GM23338 (cell line): ENCODE results near the gene YPEL2. TPM values are rescaled to one million over a fixed set of nuclear protein-coding genes. Genes with fewer than 3 reads are reported as not detected.

Experiments used
- CREB1 ChIP-seq: fragments of 250-450 bp; sonication (Bioruptor Pico); IDR thresholded peaks from 2 replicates; pipeline ENCODE4 v1.5.0; 2020; ENCODE audit warnings: low read depth, mild to moderate bottlenecking, moderate library complexity
- EZH2phosphoT487 ChIP-seq: fragments of 200-600 bp; sonication (generic); IDR thresholded peaks from one replicate; pipeline ENCODE4 v1.8.1; 2018; ENCODE audit warnings: antibody characterized with exemption; ENCODE audit not compliant: unreplicated experiment
- JUNB ChIP-seq: IDR thresholded peaks from one replicate; pipeline ENCODE4 v1.6.1; 2016; ENCODE audit warnings: antibody characterized with exemption; ENCODE audit not compliant: unreplicated experiment
- NANOG ChIP-seq: IDR thresholded peaks from 2 replicates; pipeline ENCODE4 v1.6.1; 2016; ENCODE audit warnings: antibody characterized with exemption, borderline replicate concordance
- STAT1 ChIP-seq: IDR thresholded peaks from one replicate; pipeline ENCODE4 v1.6.1; 2016; ENCODE audit warnings: antibody characterized with exemption; ENCODE audit not compliant: unreplicated experiment
- ZNF114 ChIP-seq: fragments of 250-450 bp; sonication (Bioruptor Pico); IDR thresholded peaks from 2 replicates; pipeline ENCODE4 v1.5.0; 2020; ENCODE audit warnings: mild to moderate bottlenecking, moderate library complexity
- ZNF331 ChIP-seq: fragments of 250-450 bp; sonication (Bioruptor Pico); IDR thresholded peaks from 2 replicates; pipeline ENCODE4 v1.5.0; 2020; ENCODE audit warnings: low read depth, mild to moderate bottlenecking, moderate library complexity
- polyA plus RNA-seq: library from polyadenylated mRNA; unstranded; fragments of >200 nt; fragmentation: Nextera tagmentation; extraction: Ambion mirVana; gene quantifications from 2 replicates; pipeline ENCODE4 v1.2.1, GENCODE V29; 2016
- total RNA-seq: library from RNA; depleted of rRNA; stranded (reverse); fragments of >200 nt; shearing (Covaris generic); gene quantifications from 2 replicates; pipeline ENCODE4 v1.2.3, GENCODE V29; 2014
- TF ChIP-seq, protein P1 (sequence below): fragments of 250-450 bp; sonication (Bioruptor Pico); IDR thresholded peaks from 2 replicates; pipeline ENCODE4 v1.5.0; 2020; ENCODE audit warnings: mild to moderate bottlenecking, moderate library complexity
- TF ChIP-seq, protein P2 (sequence below): IDR thresholded peaks from one replicate; pipeline ENCODE4 v1.6.1; 2018; ENCODE audit warnings: antibody characterized with exemption; ENCODE audit not compliant: unreplicated experiment
- TF ChIP-seq, protein P3 (sequence below), 2 experiments: fragments of 200-600 bp in 1 of 2; sonication (generic) in 1 of 2; conservative IDR thresholded peaks; 2 replicates each; pipeline versions ENCODE4 v1.5.1 to v1.6.1; 2016 to 2017; ENCODE audit warnings: antibody characterized with exemption in 2 of 2, low read depth in 2 of 2, mild to moderate bottlenecking in 2 of 2, moderate library complexity in 1 of 2

Gene YPEL2
- total and polyA plus RNA-seq, 2 experiments from 2014 or later: 4.1 to 5.2 TPM

DNA sequence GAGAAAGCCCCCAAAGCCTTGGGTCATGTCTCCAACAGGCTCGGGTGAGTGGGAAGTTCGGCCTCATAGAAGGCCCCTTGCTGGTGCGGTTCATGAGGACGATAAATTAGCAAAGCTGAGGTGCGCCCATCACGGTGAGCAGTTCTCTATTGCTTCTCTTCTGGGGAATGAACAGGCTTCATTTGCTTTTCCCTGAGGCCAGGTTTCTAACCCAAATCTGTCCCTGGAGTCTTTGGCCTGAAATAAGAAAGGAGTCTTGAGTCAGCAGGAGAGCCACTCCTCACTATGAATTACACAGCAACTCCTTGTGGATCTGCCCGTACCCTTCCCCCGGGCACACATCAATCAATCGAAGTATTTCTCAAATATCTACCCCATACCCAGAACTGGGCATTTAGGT, 94.6 kb downstream of the YPEL2 start (continued):
- TF ChIP-seq, protein P1, sequence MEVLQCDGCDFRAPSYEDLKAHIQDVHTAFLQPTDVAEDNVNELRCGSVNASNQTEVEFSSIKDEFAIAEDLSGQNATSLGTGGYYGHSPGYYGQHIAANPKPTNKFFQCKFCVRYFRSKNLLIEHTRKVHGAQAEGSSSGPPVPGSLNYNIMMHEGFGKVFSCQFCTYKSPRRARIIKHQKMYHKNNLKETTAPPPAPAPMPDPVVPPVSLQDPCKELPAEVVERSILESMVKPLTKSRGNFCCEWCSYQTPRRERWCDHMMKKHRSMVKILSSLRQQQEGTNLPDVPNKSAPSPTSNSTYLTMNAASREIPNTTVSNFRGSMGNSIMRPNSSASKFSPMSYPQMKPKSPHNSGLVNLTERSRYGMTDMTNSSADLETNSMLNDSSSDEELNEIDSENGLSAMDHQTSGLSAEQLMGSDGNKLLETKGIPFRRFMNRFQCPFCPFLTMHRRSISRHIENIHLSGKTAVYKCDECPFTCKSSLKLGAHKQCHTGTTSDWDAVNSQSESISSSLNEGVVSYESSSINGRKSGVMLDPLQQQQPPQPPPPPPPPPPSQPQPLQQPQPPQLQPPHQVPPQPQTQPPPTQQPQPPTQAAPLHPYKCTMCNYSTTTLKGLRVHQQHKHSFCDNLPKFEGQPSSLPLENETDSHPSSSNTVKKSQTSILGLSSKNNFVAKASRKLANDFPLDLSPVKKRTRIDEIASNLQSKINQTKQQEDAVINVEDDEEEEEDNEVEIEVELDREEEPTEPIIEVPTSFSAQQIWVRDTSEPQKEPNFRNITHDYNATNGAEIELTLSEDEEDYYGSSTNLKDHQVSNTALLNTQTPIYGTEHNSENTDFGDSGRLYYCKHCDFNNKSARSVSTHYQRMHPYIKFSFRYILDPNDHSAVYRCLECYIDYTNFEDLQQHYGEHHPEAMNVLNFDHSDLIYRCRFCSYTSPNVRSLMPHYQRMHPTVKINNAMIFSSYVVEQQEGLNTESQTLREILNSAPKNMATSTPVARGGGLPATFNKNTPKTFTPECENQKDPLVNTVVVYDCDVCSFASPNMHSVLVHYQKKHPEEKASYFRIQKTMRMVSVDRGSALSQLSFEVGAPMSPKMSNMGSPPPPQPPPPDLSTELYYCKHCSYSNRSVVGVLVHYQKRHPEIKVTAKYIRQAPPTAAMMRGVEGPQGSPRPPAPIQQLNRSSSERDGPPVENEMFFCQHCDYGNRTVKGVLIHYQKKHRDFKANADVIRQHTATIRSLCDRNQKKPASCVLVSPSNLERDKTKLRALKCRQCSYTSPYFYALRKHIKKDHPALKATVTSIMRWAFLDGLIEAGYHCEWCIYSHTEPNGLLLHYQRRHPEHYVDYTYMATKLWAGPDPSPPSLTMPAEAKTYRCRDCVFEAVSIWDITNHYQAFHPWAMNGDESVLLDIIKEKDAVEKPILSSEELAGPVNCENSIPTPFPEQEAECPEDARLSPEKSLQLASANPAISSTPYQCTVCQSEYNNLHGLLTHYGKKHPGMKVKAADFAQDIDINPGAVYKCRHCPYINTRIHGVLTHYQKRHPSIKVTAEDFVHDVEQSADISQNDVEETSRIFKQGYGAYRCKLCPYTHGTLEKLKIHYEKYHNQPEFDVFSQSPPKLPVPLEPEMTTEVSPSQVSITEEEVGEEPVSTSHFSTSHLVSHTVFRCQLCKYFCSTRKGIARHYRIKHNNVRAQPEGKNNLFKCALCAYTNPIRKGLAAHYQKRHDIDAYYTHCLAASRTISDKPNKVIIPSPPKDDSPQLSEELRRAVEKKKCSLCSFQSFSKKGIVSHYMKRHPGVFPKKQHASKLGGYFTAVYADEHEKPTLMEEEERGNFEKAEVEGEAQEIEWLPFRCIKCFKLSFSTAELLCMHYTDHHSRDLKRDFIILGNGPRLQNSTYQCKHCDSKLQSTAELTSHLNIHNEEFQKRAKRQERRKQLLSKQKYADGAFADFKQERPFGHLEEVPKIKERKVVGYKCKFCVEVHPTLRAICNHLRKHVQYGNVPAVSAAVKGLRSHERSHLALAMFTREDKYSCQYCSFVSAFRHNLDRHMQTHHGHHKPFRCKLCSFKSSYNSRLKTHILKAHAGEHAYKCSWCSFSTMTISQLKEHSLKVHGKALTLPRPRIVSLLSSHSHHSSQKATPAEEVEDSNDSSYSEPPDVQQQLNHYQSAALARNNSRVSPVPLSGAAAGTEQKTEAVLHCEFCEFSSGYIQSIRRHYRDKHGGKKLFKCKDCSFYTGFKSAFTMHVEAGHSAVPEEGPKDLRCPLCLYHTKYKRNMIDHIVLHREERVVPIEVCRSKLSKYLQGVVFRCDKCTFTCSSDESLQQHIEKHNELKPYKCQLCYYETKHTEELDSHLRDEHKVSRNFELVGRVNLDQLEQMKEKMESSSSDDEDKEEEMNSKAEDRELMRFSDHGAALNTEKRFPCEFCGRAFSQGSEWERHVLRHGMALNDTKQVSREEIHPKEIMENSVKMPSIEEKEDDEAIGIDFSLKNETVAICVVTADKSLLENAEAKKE (CRISPR knock-in tag): no peak
- TF ChIP-seq ZNF114 (CRISPR knock-in tag): no peak
- TF ChIP-seq, protein P2, sequence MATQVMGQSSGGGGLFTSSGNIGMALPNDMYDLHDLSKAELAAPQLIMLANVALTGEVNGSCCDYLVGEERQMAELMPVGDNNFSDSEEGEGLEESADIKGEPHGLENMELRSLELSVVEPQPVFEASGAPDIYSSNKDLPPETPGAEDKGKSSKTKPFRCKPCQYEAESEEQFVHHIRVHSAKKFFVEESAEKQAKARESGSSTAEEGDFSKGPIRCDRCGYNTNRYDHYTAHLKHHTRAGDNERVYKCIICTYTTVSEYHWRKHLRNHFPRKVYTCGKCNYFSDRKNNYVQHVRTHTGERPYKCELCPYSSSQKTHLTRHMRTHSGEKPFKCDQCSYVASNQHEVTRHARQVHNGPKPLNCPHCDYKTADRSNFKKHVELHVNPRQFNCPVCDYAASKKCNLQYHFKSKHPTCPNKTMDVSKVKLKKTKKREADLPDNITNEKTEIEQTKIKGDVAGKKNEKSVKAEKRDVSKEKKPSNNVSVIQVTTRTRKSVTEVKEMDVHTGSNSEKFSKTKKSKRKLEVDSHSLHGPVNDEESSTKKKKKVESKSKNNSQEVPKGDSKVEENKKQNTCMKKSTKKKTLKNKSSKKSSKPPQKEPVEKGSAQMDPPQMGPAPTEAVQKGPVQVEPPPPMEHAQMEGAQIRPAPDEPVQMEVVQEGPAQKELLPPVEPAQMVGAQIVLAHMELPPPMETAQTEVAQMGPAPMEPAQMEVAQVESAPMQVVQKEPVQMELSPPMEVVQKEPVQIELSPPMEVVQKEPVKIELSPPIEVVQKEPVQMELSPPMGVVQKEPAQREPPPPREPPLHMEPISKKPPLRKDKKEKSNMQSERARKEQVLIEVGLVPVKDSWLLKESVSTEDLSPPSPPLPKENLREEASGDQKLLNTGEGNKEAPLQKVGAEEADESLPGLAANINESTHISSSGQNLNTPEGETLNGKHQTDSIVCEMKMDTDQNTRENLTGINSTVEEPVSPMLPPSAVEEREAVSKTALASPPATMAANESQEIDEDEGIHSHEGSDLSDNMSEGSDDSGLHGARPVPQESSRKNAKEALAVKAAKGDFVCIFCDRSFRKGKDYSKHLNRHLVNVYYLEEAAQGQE: no peak
- no peak for TF ChIP-seq EZH2phosphoT487
- TF ChIP-seq, protein P3, sequence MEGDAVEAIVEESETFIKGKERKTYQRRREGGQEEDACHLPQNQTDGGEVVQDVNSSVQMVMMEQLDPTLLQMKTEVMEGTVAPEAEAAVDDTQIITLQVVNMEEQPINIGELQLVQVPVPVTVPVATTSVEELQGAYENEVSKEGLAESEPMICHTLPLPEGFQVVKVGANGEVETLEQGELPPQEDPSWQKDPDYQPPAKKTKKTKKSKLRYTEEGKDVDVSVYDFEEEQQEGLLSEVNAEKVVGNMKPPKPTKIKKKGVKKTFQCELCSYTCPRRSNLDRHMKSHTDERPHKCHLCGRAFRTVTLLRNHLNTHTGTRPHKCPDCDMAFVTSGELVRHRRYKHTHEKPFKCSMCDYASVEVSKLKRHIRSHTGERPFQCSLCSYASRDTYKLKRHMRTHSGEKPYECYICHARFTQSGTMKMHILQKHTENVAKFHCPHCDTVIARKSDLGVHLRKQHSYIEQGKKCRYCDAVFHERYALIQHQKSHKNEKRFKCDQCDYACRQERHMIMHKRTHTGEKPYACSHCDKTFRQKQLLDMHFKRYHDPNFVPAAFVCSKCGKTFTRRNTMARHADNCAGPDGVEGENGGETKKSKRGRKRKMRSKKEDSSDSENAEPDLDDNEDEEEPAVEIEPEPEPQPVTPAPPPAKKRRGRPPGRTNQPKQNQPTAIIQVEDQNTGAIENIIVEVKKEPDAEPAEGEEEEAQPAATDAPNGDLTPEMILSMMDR (conservative IDR thresholded peaks at IDR 0.05; ENCODE audit: low read depth in 2 of 2): no peak
- TF ChIP-seq CREB1 (CRISPR knock-in tag): no peak
- no peak for TF ChIP-seq JUNB
- no peak for TF ChIP-seq NANOG
- no peak for TF ChIP-seq ZNF331 (CRISPR knock-in tag)
- TF ChIP-seq STAT1: no peak
